ENCODE measurements around the gene SV2C. TPM values are rescaled to one million over a fixed set of nuclear protein-coding genes. Genes with fewer than 3 reads are reported as not detected.
A peak's percentile ranks its signal among the peaks of the same experiment; 100 is the strongest.
"Not testable (repeated sequence)": the region's sequence is repeated elsewhere in the genome, so short reads cannot be mapped to it uniquely, and the experiment has no call there.

SV2C gene
- total RNA-seq = 0.32 TPM
- long read RNA-seq = 0 reads

GRCh38 chr5:76082772-76083554 is at the start of gene SV2C:
SV2C (plus strand) TSS chr5:76083383; CDS start chr5:76131751, 48,368 bp downstream.
- TF ChIP-seq CTCF (IDR thresholded peaks at IDR 0.05) = no peak
- intact Hi-C loops (cut with DNase I) = no loop called here
- Histone ChIP-seq H3K36me3 (no peaks in the 10 kb centered on the region), H3K4me3 (peak within 1 kb of the TSS; percentile 34), H3K27ac (no peak within 1 kb of the TSS), H3K4me1 (peaks cover 26% of the 10 kb centered on the region), H3K9me3 (no peaks in the 10 kb centered on the region), H3K27me3 (ENCODE audit: low read depth) (peaks cover 71% of the 10 kb centered on the region)
- peak; percentile 29 to 54 for ATAC-seq
- peak; percentile 45 for DNase-seq

GRCh38 chr5:76037736-76038151 is 45.4 kb upstream of the SV2C start:
- H3K4me1 ChIP-seq; H3K9me3 ChIP-seq; H3K27me3 ChIP-seq (ENCODE audit: low read depth); intact Hi-C loops (cut with DNase I); H3K4me3 ChIP-seq; DNase-seq; ATAC-seq; H3K27ac ChIP-seq; H3K36me3 ChIP-seq: not testable (repeated sequence)

GRCh38 chr5:76038212-76038611 is 45.0 kb upstream of the SV2C start:
- ATAC-seq (no peak), DNase-seq (no peak)
- Histone ChIP-seq H3K36me3 (no peaks in the 10 kb centered on the region), H3K4me1 (no peaks in the 10 kb centered on the region), H3K9me3 (no peaks in the 10 kb centered on the region), H3K27ac (no peak overlapping the region), H3K27me3 (ENCODE audit: low read depth) (no peaks in the 10 kb centered on the region), H3K4me3 (no peak overlapping the region)
- intact Hi-C loops (cut with DNase I) = no loop called here
- no peak for TF ChIP-seq CTCF (IDR thresholded peaks at IDR 0.05)

- Histone ChIP-seq H3K4me1 (no peaks in the 10 kb centered on the region), H3K4me3 (no peak overlapping the region), H3K27me3 (ENCODE audit: low read depth) (no peaks in the 10 kb centered on the region), H3K36me3 (no peaks in the 10 kb centered on the region), H3K27ac (no peak overlapping the region), H3K9me3 (no peaks in the 10 kb centered on the region)
- intact Hi-C loops (cut with DNase I) = no loop called here
- DNase-seq (no peak), ATAC-seq (no peak)
- TF ChIP-seq CTCF (IDR thresholded peaks at IDR 0.05) = no peak
Observed at GRCh38 chr5:76040806-76041205, 42.4 kb upstream of the SV2C start.

- no peaks in the 10 kb centered on the region for H3K36me3 ChIP-seq
- no peaks in the 10 kb centered on the region for H3K9me3 ChIP-seq
- H3K4me1 ChIP-seq = no peaks in the 10 kb centered on the region
- intact Hi-C loops (cut with DNase I) = no loop called here
- DNase-seq (no peak), ATAC-seq (no peak)
- TF ChIP-seq CTCF (IDR thresholded peaks at IDR 0.05) = no peak
- H3K27me3 ChIP-seq (ENCODE audit: low read depth) = no peaks in the 10 kb centered on the region
- no peak overlapping the region for H3K4me3 ChIP-seq
- H3K27ac ChIP-seq = no peak overlapping the region
Observed at GRCh38 chr5:76041863-76042262, 41.3 kb upstream of the SV2C start.

GRCh38 chr5:76046741-76047140 is 36.4 kb upstream of the SV2C start:
- Histone ChIP-seq H3K4me3 (no peak overlapping the region), H3K27ac (no peak overlapping the region), H3K9me3 (no peaks in the 10 kb centered on the region), H3K36me3 (no peaks in the 10 kb centered on the region), H3K4me1 (no peaks in the 10 kb centered on the region), H3K27me3 (ENCODE audit: low read depth) (no peaks in the 10 kb centered on the region)
- DNase-seq (no peak), ATAC-seq (no peak)
- intact Hi-C loops (cut with DNase I) = no loop called here
- no peak for TF ChIP-seq CTCF (IDR thresholded peaks at IDR 0.05)
